Stimulated activated CD8-positive, alpha-beta memory T cell treated with anti-CD3 and anti-CD28 coated beads, Interleukin-4, amount 100 ng/mL, for 1 hour (primary cell): ENCODE measurements around the gene DDX11.
"Not testable (repeated sequence)": the region's sequence is repeated elsewhere in the genome, so short reads cannot be mapped to it uniquely, and the experiment has no call there.

Experiments
- DNase-seq, 2 donors: peaks; one replicate each; pipeline ENCODE4 v3.0.0-alpha.2; 2020; ENCODE audit warnings: low read depth in 2 of 2, low spot score in 1 of 2

DDX11 gene

DNA sequence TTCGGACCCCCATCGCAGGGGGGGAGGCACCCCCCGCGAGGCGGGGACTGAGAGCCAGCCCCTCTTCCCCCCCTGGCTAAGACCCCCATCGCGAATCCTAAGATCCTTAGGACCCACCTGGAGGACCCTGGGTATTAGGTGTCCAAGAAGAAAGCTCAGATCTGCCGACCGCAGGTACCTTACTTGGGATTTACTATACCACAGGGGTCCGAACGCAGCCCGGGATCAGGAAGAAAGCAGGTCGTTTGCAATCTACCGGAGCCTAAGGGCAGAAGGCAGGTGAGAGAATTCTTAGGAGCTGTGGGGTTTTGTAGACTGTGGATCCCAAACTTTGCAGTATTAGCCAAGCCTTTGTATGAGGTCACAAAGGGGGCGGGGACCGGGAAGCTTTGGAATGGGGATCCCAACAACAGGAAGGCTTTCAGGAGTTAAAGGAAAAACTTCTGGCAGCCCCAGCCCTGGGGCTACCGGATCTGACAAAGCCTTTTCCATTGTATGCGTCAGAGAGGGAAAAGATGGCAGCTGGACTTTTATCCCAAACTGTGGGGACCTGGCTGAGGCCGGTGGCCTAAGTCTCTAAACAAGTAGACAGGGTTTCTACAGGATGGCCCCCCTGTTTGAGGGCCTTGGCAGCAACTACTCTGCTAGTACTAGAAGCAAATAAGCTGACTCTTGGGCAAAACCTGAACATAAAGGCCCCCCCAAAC lies 47.5 kb downstream of the DDX11 start:
- not testable (repeated sequence) for DNase-seq

DNA sequence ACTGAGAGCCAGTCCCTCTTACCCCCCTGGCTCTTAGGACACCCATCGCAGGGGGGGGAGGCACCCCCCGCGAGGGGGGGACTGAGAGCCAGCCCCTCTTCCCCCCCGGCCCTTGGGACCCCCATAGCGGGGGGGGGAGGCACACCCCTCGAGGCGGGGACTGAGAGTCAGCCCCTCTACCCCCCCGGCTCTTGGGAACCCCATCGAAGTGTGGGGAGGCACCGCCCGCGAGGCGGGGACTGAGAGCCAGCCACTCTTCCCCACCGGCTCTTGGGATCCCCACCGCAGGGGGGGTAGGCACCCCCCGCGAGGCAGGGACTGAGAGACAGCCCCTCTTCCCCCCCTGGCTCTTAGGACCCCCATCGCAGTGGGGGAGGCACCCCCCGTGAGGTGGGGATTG lies 48.8 kb downstream of the DDX11 start:
- DNase-seq: no peak

DNA sequence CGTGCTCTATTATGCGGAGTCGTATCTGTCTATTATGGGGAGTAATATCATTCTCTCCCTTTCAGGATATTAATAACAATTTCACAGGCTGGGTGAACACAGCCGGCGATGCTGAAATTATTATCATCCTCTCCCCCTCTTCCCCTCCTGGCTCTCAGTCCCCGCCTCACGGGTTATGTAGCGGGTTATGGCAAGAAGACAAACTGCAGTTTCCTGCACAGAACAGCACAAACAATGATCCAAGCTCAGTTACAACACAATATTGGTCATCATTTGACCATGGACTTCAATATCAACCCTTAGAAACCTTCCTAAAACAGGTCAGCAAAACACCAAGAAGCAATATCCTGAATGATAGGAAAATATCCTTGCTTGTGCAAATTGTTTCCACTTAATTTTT lies 50.5 kb downstream of the DDX11 start:
- DNase-seq: not testable (repeated sequence)

DNA sequence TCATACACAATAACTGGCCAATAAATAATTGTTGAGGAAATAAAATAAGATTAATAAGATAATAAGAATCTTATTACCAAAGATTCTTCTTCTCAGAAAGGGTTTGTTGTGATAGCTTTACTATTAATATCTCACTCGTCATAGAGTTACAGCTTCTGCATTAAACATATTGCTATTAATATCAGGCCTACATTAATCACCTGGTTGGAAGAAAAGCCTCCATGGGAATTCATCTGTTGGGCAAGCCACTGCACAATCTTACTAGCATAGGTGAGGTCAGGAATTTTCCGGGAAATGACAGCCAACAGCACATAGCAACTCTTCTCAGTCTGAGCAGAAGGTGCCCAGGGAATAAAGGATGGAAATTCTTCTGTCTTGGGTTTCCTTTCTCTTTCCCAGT lies 51.5 kb downstream of the DDX11 start:
- not testable (repeated sequence) for DNase-seq

DNA sequence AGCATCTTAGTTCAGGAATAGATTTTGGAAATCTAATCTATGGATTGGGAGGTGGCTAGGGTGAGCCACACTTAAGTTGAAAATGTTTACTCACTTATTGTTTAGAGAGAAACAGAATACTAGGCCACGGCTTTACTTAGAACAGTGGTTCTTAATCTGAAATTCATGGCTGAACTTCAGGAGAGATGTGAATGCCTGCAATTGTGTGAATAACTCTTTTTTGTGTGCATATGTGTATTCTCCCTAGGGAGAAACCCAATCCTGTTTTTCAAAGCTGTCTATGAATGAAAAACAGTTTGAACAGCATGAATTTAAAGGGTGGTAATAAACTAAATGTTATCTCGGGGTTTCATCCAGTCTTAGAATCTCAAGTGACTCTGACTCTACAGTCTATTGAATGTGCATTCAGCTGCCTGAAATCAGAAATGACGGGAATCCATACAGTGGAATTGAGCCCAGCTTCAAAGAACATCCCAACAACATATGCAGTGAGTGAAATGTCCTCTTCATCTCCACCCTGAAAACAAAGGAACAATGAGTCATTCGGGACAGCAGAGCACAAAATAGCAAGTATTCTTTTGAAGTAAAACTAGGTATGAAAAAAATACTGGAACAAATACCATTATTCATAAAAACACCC lies 53.7 kb downstream of the DDX11 start:
- DNase-seq: not testable (repeated sequence)

DNA sequence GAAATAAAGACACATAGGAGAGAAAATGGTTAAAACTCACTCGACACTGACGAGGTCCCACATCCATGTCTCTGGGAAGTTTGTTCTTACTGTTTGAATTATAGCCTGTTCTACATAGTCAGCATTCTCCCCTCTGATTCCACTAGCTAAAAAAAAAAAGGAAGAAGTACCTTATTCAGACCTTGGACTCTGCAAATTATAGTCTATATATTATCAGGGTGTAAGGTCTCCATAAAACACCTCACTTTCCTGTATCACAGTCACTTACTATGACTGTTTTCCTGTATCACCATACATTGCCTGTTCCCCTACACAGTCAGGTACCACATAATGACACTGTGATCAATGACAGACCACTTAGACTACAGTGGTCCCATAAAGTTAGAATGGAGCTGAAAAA lies 62.9 kb downstream of the DDX11 start:
- DNase-seq: not testable (repeated sequence)

DNA sequence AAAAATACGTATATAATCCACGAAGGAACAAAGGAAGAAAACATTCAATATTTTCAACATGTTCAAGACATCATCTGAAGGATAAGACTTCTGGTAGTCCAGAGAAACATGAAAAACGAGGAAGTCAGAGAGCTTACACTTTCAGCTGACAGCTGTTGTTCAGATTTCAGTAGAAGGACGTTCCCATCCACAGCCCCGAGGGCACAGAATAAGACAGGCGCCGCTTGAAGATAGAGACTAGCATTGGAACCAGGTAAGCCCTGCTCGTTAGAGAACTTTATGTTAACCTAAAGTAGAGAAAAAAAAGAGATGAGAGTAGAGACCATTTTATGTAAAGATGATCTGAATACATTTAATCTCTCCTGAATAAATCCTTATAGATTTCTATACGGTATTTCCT lies 71.1 kb downstream of the DDX11 start:
- not testable (repeated sequence) for DNase-seq

DNA sequence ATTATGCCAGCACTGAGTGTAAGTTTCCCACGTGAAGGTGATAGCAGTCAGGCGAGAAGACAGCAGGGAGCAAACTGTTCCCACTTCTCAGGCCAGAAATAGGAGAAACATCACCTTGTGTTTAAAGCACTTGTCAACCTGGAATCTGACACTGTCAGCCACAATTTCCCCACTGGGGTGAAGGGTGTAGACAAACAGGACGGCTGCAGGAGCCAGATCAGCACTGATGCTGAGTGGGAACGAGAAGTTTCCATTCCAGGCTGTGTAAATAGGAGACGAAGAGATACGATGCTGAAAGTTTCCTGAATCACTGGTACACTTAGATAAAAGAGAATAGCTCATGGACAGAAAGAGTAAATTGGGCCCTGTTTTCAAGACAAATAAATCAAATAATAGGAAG lies 71.6 kb downstream of the DDX11 start:
- not testable (repeated sequence) for DNase-seq

DNA sequence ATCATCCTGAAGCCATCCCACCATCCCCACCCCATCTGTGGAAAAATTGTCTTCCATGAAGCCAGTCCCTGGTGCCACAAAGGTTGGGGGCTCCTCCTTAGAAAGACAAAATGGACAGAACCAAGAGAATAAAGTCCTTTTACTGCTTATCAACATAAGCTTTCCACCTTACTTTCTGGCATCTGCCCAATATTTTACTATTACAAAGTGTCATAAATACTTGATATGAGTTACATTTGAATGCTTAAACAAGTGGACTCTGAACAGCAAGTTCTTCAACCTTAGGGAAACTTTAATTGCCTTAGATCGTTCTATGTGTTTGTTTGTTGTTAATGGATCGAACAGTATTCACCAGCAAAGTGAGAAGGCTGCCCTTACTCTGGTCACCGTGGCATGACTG lies 73.8 kb downstream of the DDX11 start:
- not testable (repeated sequence) for DNase-seq

DNA sequence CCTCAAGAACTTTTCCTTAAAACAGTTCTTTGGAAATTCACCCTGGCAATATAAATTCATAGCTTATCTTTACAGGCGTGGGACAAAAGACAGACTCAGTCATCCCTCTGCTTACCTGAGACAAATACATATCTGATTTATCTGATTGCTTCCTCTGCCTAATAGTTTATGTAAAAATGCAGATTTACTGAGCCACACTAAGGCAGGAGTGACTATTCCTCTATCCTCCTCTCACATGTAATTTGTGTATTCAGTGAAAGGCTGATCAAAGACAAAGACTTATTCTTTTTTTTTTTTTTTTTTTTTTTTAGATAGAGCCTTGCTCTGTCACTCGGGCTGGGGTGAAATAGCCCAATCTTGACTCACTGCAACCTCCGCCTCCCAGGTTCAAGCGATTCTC lies 77.1 kb downstream of the DDX11 start:
- DNase-seq: not testable (repeated sequence)
